CD14-positive monocyte (primary cell): Measurements from ENCODE around the gene CBS. TPM values are rescaled to one million over a fixed set of nuclear protein-coding genes. Genes with fewer than 3 reads are reported as not detected.
"Not testable (repeated sequence)": the region's sequence is repeated elsewhere in the genome, so short reads cannot be mapped to it uniquely, and the experiment has no call there.

Experiments used
- DNase-seq, 3 donors: peaks; one replicate each; pipeline ENCODE4 v3.0.0-alpha.2; 2011 to 2022
- H2AFZ ChIP-seq: 2 replicates; pipeline ENCODE4 v1.6.0; 2012; ENCODE audit warnings: mild to moderate bottlenecking, low read depth, low read length, inconsistent platforms; ENCODE audit not compliant: insufficient read depth, poor library complexity, severe bottlenecking
- H3K27ac ChIP-seq, 2 donors: 1 replicate in 1 of 2; 2 replicates in 1 of 2; pipeline ENCODE4 v1.5.1; 2012 to 2013; ENCODE audit warnings: low read length in 2 of 2, control low read depth in 1 of 2, inconsistent platforms in 1 of 2, low read depth in 1 of 2, mild to moderate bottlenecking in 1 of 2
- H3K27me3 ChIP-seq, 2 donors: one replicate each; pipeline versions ENCODE4 v1.6.0 to v1.6.1; 2011 to 2013; ENCODE audit warnings: low read length in 2 of 2; ENCODE audit not compliant: control insufficient read depth in 2 of 2, insufficient read depth in 2 of 2
- H3K36me3 ChIP-seq, 2 donors: replicated peaks in 1 of 2; 1 replicate in 1 of 2; 2 replicates in 1 of 2; pipeline versions ENCODE4 v1.5.1 to v1.6.1; 2012 to 2013; ENCODE audit warnings: low read length in 2 of 2, control low read depth in 1 of 2, inconsistent platforms in 1 of 2, mild to moderate bottlenecking in 1 of 2; ENCODE audit not compliant: insufficient read depth in 2 of 2, control insufficient read depth in 1 of 2
- H3K4me1 ChIP-seq, 2 donors: 1 replicate in 1 of 2; 2 replicates in 1 of 2; pipeline versions ENCODE4 v1.5.1 to v1.6.1; 2012 to 2013; ENCODE audit warnings: low read length in 2 of 2, control low read depth in 1 of 2, inconsistent platforms in 1 of 2, mild to moderate bottlenecking in 1 of 2, moderate library complexity in 1 of 2; ENCODE audit not compliant: insufficient read depth in 2 of 2, control insufficient read depth in 1 of 2
- H3K4me2 ChIP-seq: replicated peaks from 2 replicates; pipeline ENCODE3; 2012; ENCODE audit warnings: low read length, moderate library complexity, mild to moderate bottlenecking; ENCODE audit not compliant: poor library complexity, severe bottlenecking; ENCODE audit errors: extremely low read depth
- H3K4me3 ChIP-seq, 3 experiments: fragments of 200-600 bp in 1 of 3; sonication (generic) in 1 of 3; replicated peaks in 1 of 3; 1 replicate in 2 of 3; 2 replicates in 1 of 3; pipeline ENCODE4 v1.5.1; 2011 to 2013; ENCODE audit warnings: low read length in 3 of 3, mild to moderate bottlenecking in 3 of 3, control low read depth in 2 of 3, low read depth in 2 of 3, inconsistent platforms in 1 of 3, moderate library complexity in 1 of 3
- H3K79me2 ChIP-seq: 2 replicates; pipeline ENCODE4 v1.6.0; 2012; ENCODE audit warnings: mild to moderate bottlenecking, control low read depth, inconsistent platforms, low read length, moderate library complexity; ENCODE audit not compliant: insufficient read depth
- H3K9ac ChIP-seq: 2 replicates; pipeline ENCODE4 v1.6.0; 2017; ENCODE audit warnings: low read length, mild to moderate bottlenecking; ENCODE audit not compliant: insufficient read depth, poor library complexity, severe bottlenecking
- H3K9me3 ChIP-seq, 2 donors: replicated peaks in 1 of 2; 1 replicate in 1 of 2; 2 replicates in 1 of 2; pipeline versions ENCODE4 v1.5.1 to v1.6.1; 2012 to 2013; ENCODE audit warnings: low read length in 2 of 2, control low read depth in 1 of 2; ENCODE audit not compliant: control insufficient read depth in 1 of 2, insufficient read depth in 1 of 2
- H4K20me1 ChIP-seq: 2 replicates; pipeline ENCODE4 v1.6.0; 2012; ENCODE audit warnings: mild to moderate bottlenecking, low read length, control low read depth, moderate library complexity; ENCODE audit not compliant: insufficient read depth
- H3K27ac Mint-ChIP-seq, 7 donors: one replicate each; pipeline ENCODE4 v1.8.0; 2020; ENCODE audit warnings: mild to moderate bottlenecking in 7 of 7, mixed read lengths in 7 of 7, moderate library complexity in 6 of 7, inconsistent platforms in 2 of 7
- H3K27me3 Mint-ChIP-seq, 3 donors: one replicate each; pipeline ENCODE4 v1.8.0; 2021 to 2022; ENCODE audit warnings: low read depth in 3 of 3, mild to moderate bottlenecking in 3 of 3, mixed read lengths in 3 of 3, moderate library complexity in 3 of 3, inconsistent platforms in 1 of 3
- H3K36me3 Mint-ChIP-seq, 2 donors: one replicate each; pipeline ENCODE4 v1.8.0; 2020; ENCODE audit warnings: mixed read lengths in 2 of 2, inconsistent platforms in 1 of 2, mild to moderate bottlenecking in 1 of 2
- H3K4me1 Mint-ChIP-seq: one replicate; pipeline ENCODE4 v1.8.0; 2020; ENCODE audit warnings: mild to moderate bottlenecking, mixed read lengths
- H3K4me3 Mint-ChIP-seq, 2 donors: one replicate each; pipeline ENCODE4 v1.8.0; 2020; ENCODE audit warnings: mild to moderate bottlenecking in 2 of 2, mixed read lengths in 2 of 2, moderate library complexity in 1 of 2
- H3K9me3 Mint-ChIP-seq, 7 donors: one replicate each; pipeline ENCODE4 v1.8.0; 2020 to 2022; ENCODE audit warnings: mixed read lengths in 7 of 7, mild to moderate bottlenecking in 6 of 7, moderate library complexity in 6 of 7, inconsistent platforms in 2 of 7
- CTCF ChIP-seq: fragments of 200-600 bp; IDR thresholded peaks from one replicate; pipeline ENCODE4 v1.8.0; 2022; ENCODE audit warnings: antibody characterized with exemption, mild to moderate bottlenecking
- WGBS: methylation state at CpG from one replicate; pipeline ENCODE4 v1.1.5; 2013; ENCODE audit warnings: missing lambda C conversion rate; ENCODE audit not compliant: insufficient coverage; 5-methylcytosine and 5-hydroxymethylcytosine counted together
- intact Hi-C, 2 donors: fragments of 100-400 bp; cut with micrococcal nuclease; formaldehyde crosslinking; loops; one replicate each; pipeline versions ENCODE4 v1.15.0 to v1.15.1; 2023
- polyA plus RNA-seq, 3 donors: library from polyadenylated mRNA; depleted of rRNA in 1 of 3; unstranded in 2 of 3; stranded (reverse) in 1 of 3; fragments of 300-500 nt in 2 of 3; fragments of >200 nt in 1 of 3; fragmentation: Illumina TruSeq in 2 of 3; gene quantifications; 1 replicate in 2 of 3; 2 replicates in 1 of 3; pipeline ENCODE4 v1.2.3, GENCODE V29; 2012 to 2021

Gene CBS
- polyA plus RNA-seq, 3 donors = 0.19 TPM; not detected in 2

GRCh38 chr21:43012596-43012995, 63.0 kb downstream of the CBS start:
- no peaks in the 10 kb centered on the region for H4K20me1 ChIP-seq
- peaks cover 57 to 87% of the 10 kb centered on the region in 2 donors for H3K36me3 ChIP-seq
- H3K27ac ChIP-seq = no peak overlapping the region
- Mint-ChIP-seq H3K4me3 (no peak overlapping the region), H3K9me3 (peaks cover 0 to 2% (median 0%) of the 10 kb centered on the region in 7 donors), H3K27me3 (peaks cover 0 to 1% (median 0%) of the 10 kb centered on the region in 3 donors), H3K27ac (peak overlapping the region in 1 of 7 donors; percentile 73), H3K4me1 (peaks cover 6% of the 10 kb centered on the region), H3K36me3 (peaks cover 75 to 92% of the 10 kb centered on the region in 2 donors)
- H3K4me3 ChIP-seq = no peak overlapping the region
- no peak overlapping the region for H3K9ac ChIP-seq
- no peak overlapping the region for H2AFZ ChIP-seq
- no peaks in the 10 kb centered on the region for H3K9me3 ChIP-seq
- H3K79me2 ChIP-seq = no peaks in the 10 kb centered on the region
- no peaks in the 10 kb centered on the region for H3K27me3 ChIP-seq
- WGBS = 100% methylated on average over 1 of the region's 6 CpGs
- intact Hi-C loops = no loop called here
- H3K4me1 ChIP-seq = no peaks in the 10 kb centered on the region
- TF ChIP-seq CTCF = no peak
- H3K4me2 ChIP-seq = no peak overlapping the region
- no peak for DNase-seq

GRCh38 chr21:43006874-43007208, 68.8 kb downstream of the CBS start:
- Mint-ChIP-seq H3K27me3 (peaks cover 0 to 4% (median 0%) of the 10 kb centered on the region in 3 donors), H3K9me3 (peaks cover 0 to 2% (median 0%) of the 10 kb centered on the region in 7 donors), H3K4me1 (no peaks in the 10 kb centered on the region), H3K36me3 (peaks cover 67 to 71% of the 10 kb centered on the region in 2 donors), H3K27ac (no peak overlapping the region), H3K4me3 (no peak overlapping the region)
- Histone ChIP-seq H3K4me2 (no peak overlapping the region), H4K20me1 (no peaks in the 10 kb centered on the region), H3K9me3 (peaks cover 0 to 8% of the 10 kb centered on the region in 2 donors), H3K27me3 (no peaks in the 10 kb centered on the region), H3K27ac (no peak overlapping the region), H3K9ac (no peak overlapping the region), H2AFZ (no peak overlapping the region), H3K36me3 (peaks cover 47 to 66% of the 10 kb centered on the region in 2 donors), H3K79me2 (no peaks in the 10 kb centered on the region), H3K4me3 (no peak overlapping the region), H3K4me1 (no peaks in the 10 kb centered on the region)
- TF ChIP-seq CTCF = no peak
- intact Hi-C loops = no loop called here
- 100% methylated on average over 2 of the region's 4 CpGs for WGBS
- DNase-seq = no peak

- H3K4me2 ChIP-seq, H3K4me1 Mint-ChIP-seq, H3K9me3 Mint-ChIP-seq, H3K4me1 ChIP-seq, H3K27me3 ChIP-seq, H3K4me3 Mint-ChIP-seq, H3K79me2 ChIP-seq, H3K27ac ChIP-seq, H3K9ac ChIP-seq, intact Hi-C loops, H2AFZ ChIP-seq, H3K4me3 ChIP-seq, DNase-seq, H4K20me1 ChIP-seq, H3K27me3 Mint-ChIP-seq: not testable (repeated sequence)
- Mint-ChIP-seq H3K27ac (peak overlapping the region in 2 of 7 donors; percentile 10 to 20), H3K36me3 (peaks cover 61 to 65% of the 10 kb centered on the region in 2 donors)
- 86% methylated on average over 10 of the region's 14 CpGs for WGBS
- Histone ChIP-seq H3K9me3 (peaks cover 0 to 10% of the 10 kb centered on the region in 2 donors), H3K36me3 (peaks cover 41 to 60% of the 10 kb centered on the region in 2 donors)
These were observed 69.4 kb downstream of the CBS start for GRCh38 chr21:43006051-43006873.
